ENCODE results near the gene ZNF628. TPM values are rescaled to one million over a fixed set of nuclear protein-coding genes. Genes with fewer than 3 reads are reported as not detected.

The ZNF628 gene
- total RNA-seq, 1 donor from 2014 or later = 4.2 TPM

GRCh38 chr19:55528030-55528803 is 51.8 kb downstream of the ZNF628 start:
- no peak for TF ChIP-seq CTCF (conservative IDR thresholded peaks at IDR 0.05; ENCODE audit: low read depth, low read length)
- H3K4me3 ChIP-seq (ENCODE audit: low read depth, low read length) = no peak overlapping the region
- no peak for DNase-seq (ENCODE audit: low read depth)

- no peak for DNase-seq (ENCODE audit: low read depth)
- H3K4me3 ChIP-seq (ENCODE audit: low read depth, low read length) = no peak overlapping the region
- TF ChIP-seq CTCF (conservative IDR thresholded peaks at IDR 0.05; ENCODE audit: low read depth, low read length) = no peak
Observed at GRCh38 chr19:55529636-55530234, 53.3 kb downstream of the ZNF628 start.

- no peak for DNase-seq (ENCODE audit: low read depth)
- TF ChIP-seq CTCF (conservative IDR thresholded peaks at IDR 0.05; ENCODE audit: low read depth, low read length) = no peak
- H3K4me3 ChIP-seq (ENCODE audit: low read depth, low read length) = no peak overlapping the region
Observed at GRCh38 chr19:55530996-55531395, 54.6 kb downstream of the ZNF628 start.

Other genes with a start within 250 kb of the ZNF628 start
- gene TMEM86B, start 247.9 kb upstream of the ZNF628 start, total RNA-seq = 2.1 and 2.6 TPM in 2 replicates
- 43.8 and 62.5 TPM in 2 replicates for gene PPP6R1, start 217.6 kb upstream of the ZNF628 start, total RNA-seq
- gene HSPBP1, start 196.5 kb upstream of the ZNF628 start, total RNA-seq = 67.3 and 73.9 TPM in 2 replicates
- 2.0 and 16.1 TPM in 2 replicates for gene BRSK1, start 192.6 kb upstream of the ZNF628 start, total RNA-seq
- not detected in 2 replicates for gene TMEM150B, start 151.3 kb upstream of the ZNF628 start, total RNA-seq
- gene KMT5C, start 136.7 kb upstream of the ZNF628 start, total RNA-seq = 5.1 and 18.5 TPM in 2 replicates
- 0.23 TPM in 1 of 2 replicates, not detected in the other for gene COX6B2, start 121.9 kb upstream of the ZNF628 start, total RNA-seq
- gene GARIN5B, start 113.4 kb upstream of the ZNF628 start, total RNA-seq = not detected in 2 replicates
- 31.0 and 42.8 TPM in 2 replicates for gene IL11, start 106.2 kb upstream of the ZNF628 start, total RNA-seq
- gene TMEM190, start 99.8 kb upstream of the ZNF628 start, total RNA-seq = not detected in 2 replicates
- 16.3 and 21.4 TPM in 2 replicates for gene TMEM238, start 92.3 kb upstream of the ZNF628 start, total RNA-seq
- 412 and 480 TPM in 2 replicates for gene RPL28, start 90.7 kb upstream of the ZNF628 start, total RNA-seq
- 383 and 458 TPM in 2 replicates for gene UBE2S, start 68.8 kb upstream of the ZNF628 start, total RNA-seq
- 0.17 TPM in 1 of 2 replicates, not detected in the other for gene SHISA7, start 33.3 kb upstream of the ZNF628 start, total RNA-seq
- gene ISOC2, start 15.0 kb upstream of the ZNF628 start, total RNA-seq = 58.7 and 71.2 TPM in 2 replicates
- not detected in 2 replicates for gene C19orf85, start 11.9 kb upstream of the ZNF628 start, total RNA-seq
- 29.0 and 29.2 TPM in 2 replicates for gene NAT14, start 8.6 kb downstream of the ZNF628 start, total RNA-seq
- gene SSC5D, start 11.8 kb downstream of the ZNF628 start, total RNA-seq = 0.86 TPM in 1 of 2 replicates, not detected in the other
- gene SBK2, start 60.5 kb downstream of the ZNF628 start, total RNA-seq = 0.58 and 2.9 TPM in 2 replicates
- 0.23 TPM in 1 of 2 replicates, not detected in the other for gene SBK3, start 68.9 kb downstream of the ZNF628 start, total RNA-seq
- 10.0 and 11.4 TPM in 2 replicates for gene ZNF579, start 104.2 kb downstream of the ZNF628 start, total RNA-seq
- gene FIZ1, start 122.9 kb downstream of the ZNF628 start, total RNA-seq = 5.5 and 9.7 TPM in 2 replicates
- gene ZNF524, start 123.7 kb downstream of the ZNF628 start, total RNA-seq = 16.4 and 18.0 TPM in 2 replicates
- gene ZNF865, start 129.0 kb downstream of the ZNF628 start, total RNA-seq = 3.4 and 6.2 TPM in 2 replicates
- gene ZNF784, start 147.9 kb downstream of the ZNF628 start, total RNA-seq = 0.58 and 4.0 TPM in 2 replicates
- gene ZNF580, start 164.4 kb downstream of the ZNF628 start, total RNA-seq = 10.6 and 10.8 TPM in 2 replicates
- gene ZNF581, start 167.0 kb downstream of the ZNF628 start, total RNA-seq = 27.2 and 29.2 TPM in 2 replicates
- 10.2 and 17.9 TPM in 2 replicates for gene CCDC106, start 171.6 kb downstream of the ZNF628 start, total RNA-seq
- 142 and 205 TPM in 2 replicates for gene U2AF2, start 178.4 kb downstream of the ZNF628 start, total RNA-seq
- gene EPN1, start 198.6 kb downstream of the ZNF628 start, total RNA-seq = 102 and 151 TPM in 2 replicates

Measured in epithelial cell of proximal tubule (primary cell).